Suppressor macrophage (primary cell): ENCODE data around the gene SLC25A31.
A peak's percentile ranks its signal among the peaks of the same experiment; 100 is the strongest.

ENCODE experiments used
- DNase-seq, 4 experiments: peaks; one replicate each; pipeline ENCODE4 v3.0.0-alpha.2; 2020 to 2022

Gene SLC25A31

GRCh38 chr4:127778102-127778501 is 47.9 kb downstream of the SLC25A31 start:
- no peak for DNase-seq

DNA sequence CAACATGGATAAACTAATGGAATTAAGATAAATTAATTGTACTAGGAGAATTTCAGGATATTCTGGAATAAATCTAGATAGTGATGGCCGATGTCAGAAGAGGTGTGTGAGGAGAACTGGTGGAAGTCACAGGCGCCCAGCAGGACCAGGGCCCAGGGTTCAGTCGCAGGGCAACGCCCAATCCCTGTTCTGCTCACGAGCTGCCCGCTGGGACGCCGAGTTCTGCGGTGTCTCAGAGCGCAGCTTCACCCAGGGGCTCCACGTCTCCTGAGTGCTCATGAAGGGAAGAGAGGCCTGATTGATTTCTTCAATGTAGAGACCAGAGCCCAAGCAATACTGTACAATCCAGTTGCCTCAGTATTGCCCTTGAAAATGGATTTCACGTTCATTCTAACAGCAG is 50.4 kb downstream of the SLC25A31 start:
- DNase-seq, result no peak

DNA sequence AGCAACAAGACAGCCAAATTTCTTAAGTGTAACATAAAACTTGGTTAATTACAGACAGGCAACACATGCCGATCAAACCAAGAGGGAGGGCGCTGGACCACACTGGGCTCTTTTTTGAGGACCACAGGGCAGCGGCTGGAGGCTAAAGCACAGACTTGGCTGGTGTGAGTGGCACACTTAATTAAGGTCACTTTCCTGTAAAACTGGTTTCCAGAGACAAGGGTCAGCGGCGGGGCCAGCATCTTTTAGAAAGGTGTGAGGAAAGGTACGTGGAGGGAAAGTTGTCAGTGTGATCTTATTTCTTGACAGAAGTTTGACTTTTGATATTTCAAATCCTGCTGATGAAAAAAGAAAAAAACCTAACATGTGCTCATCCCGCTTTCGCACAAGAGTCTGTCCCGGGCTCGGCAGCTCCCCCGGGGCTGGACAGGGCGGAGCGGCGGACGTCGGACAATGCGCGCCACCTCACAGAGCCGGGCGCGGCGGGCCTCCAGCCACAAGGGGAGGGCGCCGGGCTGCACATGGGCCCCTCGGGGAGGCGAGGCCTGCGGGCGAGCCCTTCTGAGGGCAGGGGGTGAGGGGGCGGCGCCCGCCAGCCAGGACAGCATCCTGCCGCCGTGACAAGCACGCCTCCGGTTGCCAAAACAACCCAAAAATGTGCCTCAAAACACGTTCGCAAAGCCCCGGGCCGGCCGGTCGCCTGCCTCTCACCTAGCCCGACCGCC is 51.3 kb downstream of the SLC25A31 start:
- peak; percentile 15 to 56 (median 30) for DNase-seq

DNA sequence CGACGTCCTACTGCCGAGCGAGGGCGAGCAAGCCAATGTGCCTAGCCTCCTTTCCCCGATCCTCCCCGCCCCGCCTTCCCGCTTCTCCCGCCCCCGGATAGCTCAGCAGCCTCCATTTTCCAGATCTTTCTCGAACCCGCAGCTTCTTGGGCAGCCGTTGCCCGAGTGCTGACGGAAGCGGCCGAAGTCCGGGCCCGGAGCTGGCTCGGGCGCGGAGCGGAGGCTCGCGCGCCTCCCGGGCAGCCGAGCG is 51.8 kb downstream of the SLC25A31 start:
- DNase-seq, result peak; percentile 84 to 93 (median 88)

GRCh38 chr4:127782275-127783025 is 52.2 kb downstream of the SLC25A31 start, which contains the start of gene HSPA4L:
Gene HSPA4L (plus strand): TSS chr4:127782322. CDS start chr4:127782551, 229 bp downstream.
- peak; percentile 34 to 70 (median 52) for DNase-seq

- DNase-seq, result no peak
Measured at GRCh38 chr4:127783026-127783769, 53.0 kb downstream of the SLC25A31 start.

DNA sequence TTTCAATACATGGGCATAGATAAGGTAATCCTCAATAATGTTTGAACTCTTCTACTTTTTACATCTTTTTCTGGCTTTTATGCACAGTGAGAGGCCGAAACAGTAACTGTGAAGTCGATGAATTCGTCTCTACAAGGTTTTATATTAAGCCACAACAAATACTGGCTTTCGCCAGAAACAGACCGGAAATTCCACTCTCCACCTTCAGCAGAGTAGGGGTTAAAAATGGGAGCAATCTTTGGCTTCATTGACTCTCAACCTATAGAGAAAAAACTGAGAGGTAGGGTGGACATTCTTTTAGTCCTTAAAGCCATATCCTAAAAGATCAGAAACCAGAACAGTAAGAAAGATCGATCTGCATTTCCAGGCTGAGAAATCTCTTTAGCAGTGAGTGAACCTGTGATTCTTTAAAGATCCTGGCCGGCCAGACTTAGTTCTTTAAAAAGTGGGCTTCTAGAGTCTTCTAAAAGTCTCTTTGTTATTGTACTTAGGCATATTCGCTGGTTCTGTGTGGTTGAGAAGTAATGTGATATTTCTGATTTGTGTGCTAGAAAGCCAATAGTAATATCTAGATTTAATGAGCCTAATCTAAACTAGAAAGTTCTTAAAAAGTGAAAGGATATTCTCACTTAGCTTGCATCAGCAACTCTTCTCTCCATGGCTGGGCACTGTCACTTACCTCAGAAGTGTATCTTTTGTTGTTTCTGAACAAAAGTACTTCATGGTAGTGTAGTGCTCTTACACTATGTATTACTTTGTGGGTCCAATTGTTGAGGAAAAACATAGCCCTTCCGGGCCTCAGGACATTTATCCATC is 54.0 kb downstream of the SLC25A31 start:
- no peak for DNase-seq

- DNase-seq, result peak in 3 of 4 experiments; percentile 11 to 17 (median 14)
Measured at GRCh38 chr4:127788517-127788916, 58.3 kb downstream of the SLC25A31 start.

DNA sequence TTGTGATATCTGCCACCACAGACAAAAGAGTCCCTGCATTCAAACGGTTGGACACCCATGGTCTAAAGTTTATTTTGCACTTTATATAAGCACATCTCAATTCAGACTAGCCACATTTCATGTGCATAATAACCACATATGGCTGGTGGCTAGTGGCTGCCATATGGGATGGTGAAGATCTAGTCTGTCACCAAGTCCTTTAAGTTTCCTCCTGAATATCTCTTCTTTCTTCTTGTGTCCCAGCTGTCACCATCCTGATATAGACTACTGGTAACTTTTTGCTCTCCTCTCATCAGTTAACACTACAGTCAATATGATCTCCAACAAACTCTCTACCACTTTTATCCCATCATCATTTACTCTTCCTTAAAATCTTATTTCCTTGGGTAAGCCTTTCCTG is 61.2 kb downstream of the SLC25A31 start:
- DNase-seq, result no peak

- no peak for DNase-seq
Measured at GRCh38 chr4:127793528-127793927, 63.3 kb downstream of the SLC25A31 start.

- DNase-seq, result no peak
Measured at GRCh38 chr4:127799711-127800110, 69.5 kb downstream of the SLC25A31 start.

DNA sequence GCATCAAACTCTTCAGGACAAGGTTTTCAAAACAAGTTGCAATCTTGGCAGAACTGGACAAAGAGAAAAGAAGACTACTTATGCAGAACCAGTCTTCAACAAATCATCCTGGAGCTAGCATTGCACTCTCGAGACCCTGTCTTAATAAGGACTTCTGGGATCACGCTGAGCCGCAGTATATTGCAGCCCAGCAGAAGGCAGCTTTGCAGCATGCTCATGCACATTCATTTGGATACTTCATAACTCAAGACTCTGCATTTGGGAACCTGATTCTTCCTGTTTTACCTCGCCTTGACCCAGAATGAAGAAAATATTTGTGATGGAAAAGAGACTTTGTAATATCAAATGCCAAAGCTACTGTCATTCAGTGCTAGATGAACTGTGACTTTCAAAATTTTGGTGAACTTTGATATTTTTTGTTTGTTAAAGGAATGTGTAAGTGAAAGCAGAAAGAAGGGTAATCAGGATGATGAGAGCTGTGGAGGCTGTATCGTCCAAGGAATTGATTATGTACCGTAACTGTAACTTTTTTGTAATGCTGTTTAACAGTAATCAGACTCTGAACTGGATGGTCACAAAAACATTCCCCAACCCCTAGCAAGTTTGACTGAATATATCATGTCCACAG is 79.1 kb downstream of the SLC25A31 start:
- DNase-seq, result no peak

- no peak for DNase-seq
Measured at GRCh38 chr4:127810551-127810950, 80.4 kb downstream of the SLC25A31 start.

DNA sequence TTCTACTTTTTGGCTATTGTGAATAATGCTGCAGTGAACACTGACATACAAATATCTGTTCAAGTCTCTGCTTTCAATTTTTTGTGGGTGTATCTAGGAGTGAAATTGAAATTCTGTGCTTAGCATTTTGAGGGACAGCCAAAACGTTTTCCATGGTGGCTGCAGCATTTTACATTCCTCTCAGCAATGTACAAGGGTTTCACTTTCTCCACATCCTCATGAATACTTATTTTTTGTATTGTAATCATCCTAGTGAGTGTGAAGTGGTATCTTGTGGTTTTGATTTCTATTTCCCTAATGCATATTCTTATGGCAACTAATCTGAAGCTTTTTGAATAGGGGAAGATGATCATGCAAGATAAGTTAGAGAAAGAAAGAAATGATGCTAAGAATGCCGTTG is 92.2 kb downstream of the SLC25A31 start:
- no peak for DNase-seq
